Loucy (cell line): Measurements from ENCODE around the gene NPAT.

Experiments used
- CTCF ChIP-seq: fragments of 200-600 bp; sonication (generic); conservative IDR thresholded peaks from 2 replicates; pipeline ENCODE4 v1.5.1; 2014; ENCODE audit warnings: mild to moderate bottlenecking, antibody characterized with exemption, low read length
- EZH2phosphoT487 ChIP-seq: fragments of 200-600 bp; IDR thresholded peaks from 2 replicates; pipeline ENCODE4 v1.6.1; 2018; ENCODE audit warnings: antibody characterized with exemption, mild to moderate bottlenecking, moderate library complexity, borderline replicate concordance

GRCh38 chr11:108203075-108203474, 19.4 kb downstream of the NPAT start:
- TF ChIP-seq CTCF (no peak), EZH2phosphoT487 (no peak)
